GM12864 (cell line): Measurements from ENCODE around the gene SPOP.
A peak's percentile ranks its signal among the peaks of the same experiment; 100 is the strongest.

Experiments used
- DNase-seq: peaks from one replicate; pipeline ENCODE4 v3.0.0-alpha.2; 2011; ENCODE audit warnings: low read depth
- H3K4me3 ChIP-seq: 2 replicates; pipeline ENCODE4 v1.5.1; 2011; ENCODE audit warnings: mild to moderate bottlenecking, low read depth, low read length, control low read depth
- CTCF ChIP-seq: IDR thresholded peaks from 2 replicates; pipeline ENCODE4 v1.5.1; 2011; ENCODE audit warnings: low read depth, mild to moderate bottlenecking, moderate library complexity, low read length, control low read depth, inconsistent platforms; ENCODE audit errors: missing control alignments

SPOP gene

DNA sequence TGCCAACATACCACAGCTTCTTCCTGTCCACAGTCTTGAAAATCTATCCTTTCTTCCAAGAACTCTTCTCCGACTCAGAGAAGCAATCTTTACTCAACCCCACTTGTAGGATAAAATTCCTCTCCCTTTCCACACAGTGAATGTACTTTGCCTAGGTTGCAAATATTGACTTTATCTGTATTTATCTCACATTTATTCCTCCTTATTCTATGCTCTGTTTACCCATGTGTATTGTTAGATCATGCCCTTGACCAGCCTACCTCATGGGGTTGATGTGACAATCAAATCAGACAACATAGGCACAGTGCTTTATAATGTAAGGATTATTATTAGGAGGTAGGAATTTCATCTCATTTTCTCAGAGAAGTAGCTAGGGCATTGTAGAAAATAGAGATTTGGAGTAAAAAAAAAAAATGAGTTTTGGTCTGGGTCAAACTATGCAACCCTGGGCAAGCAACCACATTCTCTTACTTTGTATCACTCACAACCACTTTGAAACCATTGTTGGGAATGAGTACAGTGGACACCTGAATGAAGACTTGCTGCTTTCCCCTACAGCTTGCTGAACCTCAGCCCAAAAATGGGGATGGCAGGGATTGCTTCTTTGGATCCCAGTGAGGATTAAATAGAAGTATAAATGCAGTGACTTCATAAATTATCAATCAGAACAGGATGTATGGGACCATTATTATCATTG lies 38.9 kb upstream of the SPOP start:
- no peak for DNase-seq
- H3K4me3 ChIP-seq, result no peak overlapping the region
- TF ChIP-seq CTCF, result no peak

DNA sequence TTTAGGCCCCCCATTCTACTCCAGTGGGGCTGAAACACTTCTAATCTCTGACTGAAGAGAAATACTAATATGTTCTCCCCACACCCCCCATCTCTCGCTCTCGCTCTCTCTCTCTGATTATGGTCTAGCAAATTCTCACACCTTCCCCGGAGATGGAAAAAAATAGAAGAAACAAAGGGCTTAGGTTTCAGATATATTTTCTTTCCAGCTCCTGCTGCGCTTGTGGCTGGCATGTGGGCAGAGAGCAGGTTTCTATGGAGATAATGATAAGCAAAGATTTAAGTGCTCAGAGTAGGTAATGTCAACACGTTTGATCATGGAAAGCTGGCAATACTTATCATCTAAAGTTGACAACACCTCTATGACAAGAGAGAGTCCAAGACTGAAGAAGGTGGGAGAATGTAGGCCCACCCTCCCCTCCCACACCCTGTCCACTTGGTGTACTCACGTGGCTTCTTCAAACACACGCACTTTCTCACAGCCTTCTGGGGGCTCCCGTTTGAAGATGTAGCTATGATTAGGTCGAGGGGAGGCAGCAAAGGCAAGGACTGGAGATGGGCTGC lies 37.9 kb upstream of the SPOP start:
- DNase-seq, result no peak
- TF ChIP-seq CTCF, result no peak
- no peak overlapping the region for H3K4me3 ChIP-seq

DNA sequence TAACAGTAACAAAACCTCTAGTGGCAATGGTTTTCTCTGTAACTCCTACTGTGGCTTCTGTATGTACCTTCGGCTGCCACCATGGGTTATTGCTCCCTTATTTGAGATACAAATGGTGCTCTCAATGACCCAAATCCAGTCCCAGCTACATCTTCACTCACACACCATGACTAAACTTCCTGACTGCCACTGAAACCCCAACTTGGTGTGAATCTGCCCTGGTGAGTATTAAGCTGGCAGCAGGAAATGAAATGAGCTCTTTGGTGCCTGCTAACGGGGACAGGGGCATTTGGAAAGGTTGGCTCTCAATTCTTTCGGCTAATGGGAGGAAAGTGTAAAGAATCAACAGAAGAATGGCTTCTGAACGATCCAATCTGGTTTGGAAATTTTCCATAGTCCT lies 37.3 kb upstream of the SPOP start:
- H3K4me3 ChIP-seq, result no peak overlapping the region
- no peak for DNase-seq
- no peak for TF ChIP-seq CTCF

DNA sequence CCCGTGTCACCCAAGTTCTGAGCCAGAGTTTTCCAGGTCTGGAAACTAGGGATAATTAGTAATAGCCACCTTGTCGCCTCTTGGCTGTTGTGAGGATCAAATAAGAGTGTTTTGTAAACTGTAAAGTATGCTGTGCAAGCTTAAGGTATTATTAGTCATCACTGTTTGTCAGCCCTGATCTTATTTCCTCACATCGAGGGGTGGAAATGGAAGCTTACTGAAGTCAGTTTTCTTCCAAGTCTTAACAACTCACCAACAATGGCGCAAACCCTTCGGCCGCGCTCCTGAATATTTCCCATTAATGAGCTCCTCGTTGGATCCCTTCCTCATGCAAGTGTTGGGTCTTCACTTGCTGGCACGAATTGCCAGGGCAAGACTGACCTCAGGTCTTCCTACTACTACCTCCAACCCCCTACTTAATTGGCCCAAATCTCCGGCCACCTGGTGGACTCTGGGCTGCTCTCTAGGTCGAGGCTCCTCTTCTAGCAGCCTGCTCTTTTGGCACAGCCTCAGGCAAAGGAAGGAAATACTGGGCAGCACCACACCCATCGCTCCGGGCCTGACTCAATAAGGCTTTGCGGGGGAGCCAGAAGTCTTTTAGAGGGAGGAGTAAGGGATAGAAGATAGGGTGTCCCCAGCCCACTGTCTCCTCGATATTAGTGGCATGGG lies 30.8 kb upstream of the SPOP start:
- peak; percentile 1 for TF ChIP-seq CTCF
- no peak for DNase-seq
- H3K4me3 ChIP-seq, result peak overlapping the region; percentile 83; the same call in 1 of the 2 replicates

GRCh38 chr17:49707608-49708514 lies 30.0 kb upstream of the SPOP start, which contains the start of gene SLC35B1:
Gene SLC35B1, minus strand, starts transcription at chr17:49707964. Its CDS starts 131 bp downstream, at chr17:49707833.
- TF ChIP-seq CTCF, result peak; percentile 99
- peak; percentile 98 for DNase-seq
- peak within 1 kb of the TSS; percentile 83 for H3K4me3 ChIP-seq

DNA sequence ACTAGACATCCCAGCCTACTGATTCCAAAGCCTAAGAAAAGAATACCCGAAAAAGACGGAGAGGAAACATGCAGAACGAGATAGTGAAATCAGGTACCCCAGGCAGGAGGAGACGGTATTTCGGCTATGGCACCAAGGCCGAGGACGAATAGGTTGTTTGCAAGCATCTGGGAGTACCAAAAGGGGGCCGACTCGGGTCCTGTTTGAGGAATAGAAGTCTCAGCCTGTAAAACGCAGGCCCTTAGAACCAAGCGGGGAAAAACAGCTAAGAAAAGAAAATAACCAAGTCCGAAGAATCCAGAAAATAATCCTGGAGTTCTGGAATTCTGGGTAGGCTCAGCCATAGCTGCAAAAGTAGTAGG lies 29.3 kb upstream of the SPOP start:
- DNase-seq, result no peak
- H3K4me3 ChIP-seq, result peak overlapping the region; percentile 83
- TF ChIP-seq CTCF, result no peak
